IMR-90 (cell line): Measurements from ENCODE around the gene LY6G5C. TPM values are rescaled to one million over a fixed set of nuclear protein-coding genes. Genes with fewer than 3 reads are reported as not detected.

ENCODE experiments used
- ATAC-seq: fragments of 200-7000 bp; cut with Tn5 transposase; 2 replicates; pipeline ENCODE4 v1.9.1; 2020; ENCODE audit warnings: low read depth, mild to moderate bottlenecking, moderate library complexity
- BruUV-seq: library from RNA; stranded (reverse); fragments of 400-500 nt; replicated peaks from 2 replicates; lab custom pipeline; 2021; lab: Mats Ljungman, UMichigan
- CTCF ChIA-PET: fragments of 300-600 bp; formaldehyde crosslinking; extraction: SDS; loops from one replicate; lab custom pipeline; 2021; ENCODE audit warnings: antibody characterized with exemption; lab: Yijun Ruan, JAX
- POLR2A ChIA-PET: fragments of 300-600 bp; sonication (Branson Sonifier 250); formaldehyde crosslinking; loops from one replicate; lab custom pipeline; 2022; ENCODE audit warnings: antibody characterized with exemption; ENCODE audit not compliant: unreplicated experiment; lab: Charles Lee
- DNase-seq: peaks from one replicate; pipeline ENCODE4 v3.0.0; 2013
- H2AFZ ChIP-seq: replicated peaks from 2 replicates; pipeline ENCODE3; 2013; ENCODE audit warnings: low read length, mild to moderate bottlenecking; ENCODE audit not compliant: poor library complexity
- H2AK5ac ChIP-seq: 2 replicates; pipeline ENCODE4 v1.6.1; 2013; ENCODE audit warnings: low read depth, low read length, inconsistent platforms
- H2AK9ac ChIP-seq: replicated peaks from 2 replicates; pipeline ENCODE3; 2013; ENCODE audit warnings: mild to moderate bottlenecking, low read depth, low read length, moderate library complexity; ENCODE audit not compliant: poor library complexity
- H2BK120ac ChIP-seq: 2 replicates; pipeline ENCODE4 v1.6.1; 2013; ENCODE audit warnings: low read depth, low read length, inconsistent platforms
- H2BK15ac ChIP-seq: 3 replicates; pipeline ENCODE4 v1.6.1; 2013; ENCODE audit warnings: low read depth, low read length, inconsistent platforms
- H2BK20ac ChIP-seq: 2 replicates; pipeline ENCODE4 v1.6.1; 2013; ENCODE audit warnings: low read depth, mild to moderate bottlenecking, inconsistent platforms, low read length, moderate library complexity
- H2BK5ac ChIP-seq: 2 replicates; pipeline ENCODE4 v1.6.1; 2013; ENCODE audit warnings: mild to moderate bottlenecking, low read depth, low read length, inconsistent platforms; ENCODE audit not compliant: poor library complexity, severe bottlenecking
- H3K14ac ChIP-seq: replicated peaks from 2 replicates; pipeline ENCODE4 v1.6.1; 2013; ENCODE audit warnings: low read depth, low read length, inconsistent platforms
- H3K18ac ChIP-seq: 2 replicates; pipeline ENCODE4 v1.6.1; 2013; ENCODE audit warnings: low read depth, low read length, control low read depth
- H3K23ac ChIP-seq: 2 replicates; pipeline ENCODE4 v1.6.1; 2013; ENCODE audit warnings: low read depth, low read length, inconsistent platforms
- H3K27ac ChIP-seq: 2 replicates; pipeline ENCODE4 v1.5.1; 2013; ENCODE audit warnings: mild to moderate bottlenecking, control low read depth, low read length; ENCODE audit not compliant: insufficient read depth
- H3K27me3 ChIP-seq: 2 replicates; pipeline ENCODE4 v1.6.1; 2013; ENCODE audit warnings: low read length; ENCODE audit not compliant: control insufficient read depth, insufficient read depth
- H3K36me3 ChIP-seq: 2 replicates; pipeline ENCODE4 v1.6.1; 2013; ENCODE audit warnings: low read length, mixed read lengths; ENCODE audit not compliant: control insufficient read depth, insufficient read depth
- H3K4ac ChIP-seq: 2 replicates; pipeline ENCODE4 v1.6.1; 2013; ENCODE audit warnings: low read depth, low read length, inconsistent platforms
- H3K4me1 ChIP-seq: 2 replicates; pipeline ENCODE4 v1.6.1; 2013; ENCODE audit warnings: low read length, mixed read lengths; ENCODE audit not compliant: control insufficient read depth, insufficient read depth
- H3K4me2 ChIP-seq: 2 replicates; pipeline ENCODE4 v1.6.1; 2013; ENCODE audit warnings: low read depth, mild to moderate bottlenecking, control low read depth, low read length, moderate library complexity
- H3K4me3 ChIP-seq: 2 replicates; pipeline ENCODE4 v1.5.1; 2013; ENCODE audit warnings: low read depth, mild to moderate bottlenecking, control low read depth, low read length, moderate library complexity; ENCODE audit not compliant: insufficient read depth
- H3K56ac ChIP-seq: 2 replicates; pipeline ENCODE4 v1.6.1; 2013; ENCODE audit warnings: low read length, inconsistent platforms; ENCODE audit not compliant: insufficient read depth; ENCODE audit errors: extremely low read depth
- H3K79me1 ChIP-seq, 2 experiments: 2 replicates each; pipeline ENCODE4 v1.6.1; 2013; ENCODE audit warnings: low read length in 2 of 2, inconsistent platforms in 1 of 2, low read depth in 1 of 2
- H3K9ac ChIP-seq: 2 replicates; pipeline ENCODE4 v1.6.1; 2013; ENCODE audit warnings: low read depth, low read length, control low read depth
- H3K9me1 ChIP-seq: 2 replicates; pipeline ENCODE4 v1.6.1; 2013; ENCODE audit warnings: low read length, inconsistent platforms; ENCODE audit not compliant: insufficient read depth
- H3K9me3 ChIP-seq: 2 replicates; pipeline ENCODE4 v1.6.1; 2013; ENCODE audit warnings: low read length; ENCODE audit not compliant: control insufficient read depth, insufficient read depth
- H4K20me1 ChIP-seq: 2 replicates; pipeline ENCODE4 v1.6.1; 2013; ENCODE audit warnings: low read length, inconsistent platforms; ENCODE audit not compliant: insufficient read depth
- H4K5ac ChIP-seq: 2 replicates; pipeline ENCODE4 v1.6.1; 2013; ENCODE audit warnings: mild to moderate bottlenecking, low read depth, low read length, control low read depth
- H4K8ac ChIP-seq, 2 experiments: 2 replicates each; pipeline ENCODE4 v1.6.1; 2013; ENCODE audit warnings: low read depth in 2 of 2, low read length in 2 of 2, control low read depth in 1 of 2, inconsistent platforms in 1 of 2
- H4K91ac ChIP-seq: 2 replicates; pipeline ENCODE4 v1.6.1; 2013; ENCODE audit warnings: low read depth, low read length, inconsistent platforms; ENCODE audit not compliant: insufficient read depth
- POLR2A ChIP-seq: IDR thresholded peaks from 2 replicates; pipeline ENCODE4 v1.6.1; 2012; ENCODE audit warnings: mild to moderate bottlenecking, low read depth, low read length
- SMC3 ChIP-seq: fragments of 150-350 bp; IDR thresholded peaks from 2 replicates; pipeline ENCODE4 v1.6.1; 2016; ENCODE audit warnings: low read depth, mild to moderate bottlenecking, antibody characterized with exemption, low read length, moderate library complexity
- WGBS, 2 experiments: methylation state at CpG; one replicate each; pipeline versions ENCODE4 v1.1.5 to v1.1.7; 2013; ENCODE audit warnings: missing lambda C conversion rate in 2 of 2; ENCODE audit not compliant: insufficient read length in 1 of 2; ENCODE audit errors: extremely low coverage in 2 of 2; 5-methylcytosine and 5-hydroxymethylcytosine counted together
- dilution Hi-C: fragments of 300-500 bp; cut with HindIII; formaldehyde crosslinking; loops from one replicate; pipeline ENCODE4 v1.14.3; 2018; ENCODE audit warnings: low sequenced_read_pairs; ENCODE audit not compliant: unreplicated experiment
- in situ Hi-C: fragments of 300-500 bp; cut with MboI; formaldehyde crosslinking; loops from 3 replicates; pipeline ENCODE4 v1.14.3; 2019; ENCODE audit warnings: low sequenced_read_pairs, inconsistent platforms, mixed read lengths
- intact Hi-C: fragments of 100-400 bp; cut with micrococcal nuclease; formaldehyde crosslinking; loops from 2 replicates; pipeline ENCODE4 v1.10.0; 2022
- polyA plus RNA-seq, 3 experiments: library from polyadenylated mRNA; depleted of rRNA; stranded (reverse); fragments of >200 nt; gene quantifications; 2 replicates each; pipeline ENCODE4 v1.2.3, GENCODE V29; 2012; ENCODE audit warnings: low replicate concordance in 1 of 3
- total RNA-seq: library from RNA; depleted of rRNA; stranded (reverse); fragments of >200 nt; gene quantifications from 2 replicates; pipeline ENCODE4 v1.2.3, GENCODE V29; 2012

LY6G5C gene
- total and polyA plus RNA-seq, 2 of the 4 experiments (the other 2 are of a cell fraction), result 0.18 to 2.0 TPM

- Histone ChIP-seq H2BK5ac (no peak overlapping the region), H3K9me3 (no peaks in the 10 kb centered on the region), H3K9me1 (no peaks in the 10 kb centered on the region), H3K18ac (no peak overlapping the region), H2AFZ (peak overlapping the region; percentile 28), H4K5ac (no peak overlapping the region), H3K56ac (no peak overlapping the region), H3K27ac (no peak overlapping the region), H3K4me2 (no peak overlapping the region), H3K36me3 (peaks cover 16% of the 10 kb centered on the region), H3K14ac (no peak overlapping the region), H3K4ac (no peak overlapping the region), H3K27me3 (no peaks in the 10 kb centered on the region), H2BK20ac (no peak overlapping the region), H2BK120ac (no peak overlapping the region), H2BK15ac (no peak overlapping the region), H2AK9ac (no peak overlapping the region), H3K79me1 (peaks cover 0 to 3% of the 10 kb centered on the region in 2 experiments; a peak in 1 of 4 replicates), H3K4me1 (peaks cover 9% of the 10 kb centered on the region), H3K9ac (no peak overlapping the region), H3K4me3 (no peak overlapping the region), H2AK5ac (no peak overlapping the region), H4K91ac (no peak overlapping the region), H3K23ac (no peak overlapping the region), H4K20me1 (no peaks in the 10 kb centered on the region), H4K8ac (no peak overlapping the region; a peak in 1 of 4 replicates)
- TF ChIP-seq POLR2A, result 0 out of 2 replicates have a peak, but pooled peaks have one; percentile 24
- TF ChIP-seq SMC3, result no peak
- POLR2A ChIA-PET, result no interaction called here
- DNase-seq (no peak), ATAC-seq (no peak)
- in situ Hi-C loops (no loop called here), intact Hi-C loops (no loop called here), dilution Hi-C loops (no loop called here)
- CTCF ChIA-PET, result no interaction called here
- no TSS peak for BruUV-seq
- no CpG with 5 or more reads among the region's 6 CpGs for WGBS, 2 experiments
These were observed 4.0 kb downstream of the LY6G5C start for GRCh38 chr6:31676904-31677303.
